GM04503 (cell line): ENCODE results near the gene NIP7.
A peak's percentile ranks its signal among the peaks of the same experiment; 100 is the strongest.
"Not testable (repeated sequence)": the region's sequence is repeated elsewhere in the genome, so short reads cannot be mapped to it uniquely, and the experiment has no call there.

Experiments
- DNase-seq: peaks from one replicate; pipeline ENCODE4 v3.0.0-alpha.2; 2012; ENCODE audit warnings: low read depth

Gene NIP7

DNA sequence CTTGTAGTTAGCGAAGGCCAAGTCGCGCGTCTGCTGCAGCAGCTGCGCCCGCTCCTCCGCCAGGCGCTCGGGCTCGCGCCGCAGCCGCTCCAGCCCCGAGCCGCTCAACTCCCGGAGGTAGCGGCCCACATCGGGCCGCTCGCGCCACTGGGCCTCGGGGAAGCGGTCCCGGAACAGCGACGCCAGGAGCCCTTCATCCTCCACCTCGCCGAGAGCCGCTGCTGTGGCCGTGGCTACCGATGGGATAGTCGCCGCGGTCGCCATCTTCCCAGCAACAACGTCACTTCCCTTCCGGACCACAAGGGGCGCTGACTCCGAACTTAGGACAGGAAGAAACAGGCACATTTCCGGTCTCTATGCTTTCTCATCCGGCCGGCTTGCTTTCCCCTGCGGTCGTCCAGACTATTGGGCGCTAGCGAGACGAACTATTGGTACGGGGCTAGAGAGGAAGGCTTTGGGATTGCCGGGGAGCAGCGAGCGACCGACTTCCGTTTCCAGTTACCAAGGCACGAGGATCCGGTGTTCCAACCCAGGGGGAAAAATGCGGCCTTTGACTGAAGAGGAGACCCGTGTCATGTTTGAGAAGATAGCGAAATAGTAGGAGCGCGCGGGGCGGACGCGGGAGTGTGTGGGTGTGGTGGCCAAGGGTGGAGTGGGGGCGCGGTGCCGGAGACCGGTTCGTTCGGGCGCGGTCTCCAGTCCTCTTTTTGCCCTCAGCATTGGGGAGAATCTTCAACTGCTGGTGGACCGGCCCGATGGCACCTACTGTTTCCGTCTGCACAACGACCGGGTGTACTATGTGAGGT is at the start of gene NIP7, which contains the start of gene COG8:
NIP7 (plus strand) TSS at position 484 of the 806 bp plus-strand sequence; CDS start at position 542, 58 bp downstream.
COG8 (minus strand) TSS at position 276 of the 806 bp plus-strand sequence; CDS start at position 264, 12 bp downstream.
- peak; percentile 94 for DNase-seq

DNA sequence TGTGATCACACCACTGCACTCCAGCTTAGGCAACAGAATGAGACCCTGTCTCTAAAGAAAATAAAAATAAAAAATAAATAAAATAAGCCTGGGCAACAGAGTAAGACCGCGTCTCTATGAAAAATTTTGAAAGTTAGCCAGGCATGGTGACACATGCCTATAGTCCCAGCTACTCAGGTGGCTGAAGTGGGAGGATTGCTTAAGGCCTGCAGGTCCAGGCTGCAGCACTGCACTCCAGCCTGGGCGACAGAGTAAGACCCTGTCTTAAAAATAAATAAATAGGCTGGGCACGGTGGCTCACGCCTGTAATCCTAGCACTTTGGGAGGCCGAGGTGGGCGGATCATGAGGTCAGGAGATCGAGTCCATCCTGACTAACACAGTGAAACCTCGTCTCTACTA is 47.9 kb upstream of the NIP7 start:
- DNase-seq, result not testable (repeated sequence)

DNA sequence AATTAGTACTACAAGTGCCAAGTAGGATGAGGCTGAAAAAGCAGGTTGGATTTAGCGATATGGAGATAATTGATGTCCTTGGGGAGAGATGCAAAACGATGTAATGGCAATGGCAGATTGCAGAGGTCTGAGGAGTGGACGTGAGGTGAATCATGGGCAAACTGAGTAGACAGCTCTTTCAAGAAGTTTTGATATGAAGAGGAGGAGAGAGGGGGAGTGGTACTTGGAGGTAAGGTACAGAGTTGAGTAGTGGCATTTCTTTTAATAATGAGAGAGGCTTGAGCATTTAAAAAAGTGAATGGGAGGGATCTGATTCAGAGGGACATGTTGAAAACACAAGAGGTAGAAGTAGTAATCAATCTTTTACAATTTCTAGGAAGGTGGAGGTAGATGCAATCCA is 46.2 kb upstream of the NIP7 start:
- no peak for DNase-seq

DNA sequence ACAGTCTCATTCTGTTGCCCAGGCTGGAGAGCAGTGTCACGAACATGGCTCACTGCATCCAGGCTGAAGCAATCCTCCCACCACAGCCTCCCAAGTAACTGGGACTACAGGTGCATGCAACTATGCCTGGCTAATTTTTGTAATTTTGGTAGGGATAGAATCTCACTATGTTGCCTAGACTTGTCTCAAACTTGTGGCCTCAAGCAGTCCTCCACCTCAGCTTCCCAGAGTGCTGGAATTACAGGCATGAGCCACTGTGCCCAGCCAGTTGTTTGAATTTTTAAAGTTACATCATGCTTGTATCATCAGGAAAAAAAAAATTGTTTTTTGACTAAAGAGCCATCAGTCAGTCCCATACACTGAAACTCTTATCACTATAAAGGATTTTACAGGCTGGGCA is 45.5 kb upstream of the NIP7 start:
- DNase-seq, result no peak

DNA sequence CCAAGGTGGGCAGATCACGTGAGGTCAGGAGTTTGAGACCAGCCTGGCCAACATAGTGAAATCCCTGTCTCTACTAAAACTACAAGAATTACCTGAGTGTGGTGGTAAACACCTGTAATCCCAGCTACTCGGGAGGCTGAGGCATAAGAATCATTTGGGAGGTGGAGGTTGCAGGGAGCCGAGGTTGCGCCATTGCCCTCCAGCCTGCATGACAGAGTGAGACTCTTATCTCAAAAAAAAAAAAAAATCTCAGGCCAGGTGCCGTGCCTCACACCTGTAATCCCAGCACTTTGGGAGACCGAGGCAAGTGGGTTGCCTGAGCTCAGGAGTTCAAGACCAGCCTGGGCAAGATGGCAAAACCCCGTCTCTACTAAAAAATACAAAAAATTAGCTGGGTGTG is 42.8 kb upstream of the NIP7 start:
- not testable (repeated sequence) for DNase-seq

DNA sequence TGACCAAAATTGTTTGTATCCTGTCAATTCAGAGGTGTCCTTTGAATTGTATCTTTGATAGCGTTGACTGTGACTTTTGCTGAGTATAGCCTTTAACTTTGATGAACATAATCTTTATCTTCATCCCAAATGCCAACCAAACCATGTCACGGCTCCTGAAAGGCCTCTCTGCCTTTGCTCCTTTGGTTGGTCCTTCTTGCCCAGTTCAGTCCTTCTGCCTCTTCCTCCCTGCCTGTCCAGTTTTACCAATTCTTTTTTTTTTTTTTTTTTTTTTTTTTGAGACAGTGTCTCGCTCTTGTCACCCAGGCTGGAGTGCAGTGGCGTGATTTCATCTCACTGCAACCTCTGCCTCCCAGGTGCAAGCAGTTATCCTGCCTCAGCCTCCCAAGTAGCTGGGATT is 41.3 kb upstream of the NIP7 start:
- no peak for DNase-seq

DNA sequence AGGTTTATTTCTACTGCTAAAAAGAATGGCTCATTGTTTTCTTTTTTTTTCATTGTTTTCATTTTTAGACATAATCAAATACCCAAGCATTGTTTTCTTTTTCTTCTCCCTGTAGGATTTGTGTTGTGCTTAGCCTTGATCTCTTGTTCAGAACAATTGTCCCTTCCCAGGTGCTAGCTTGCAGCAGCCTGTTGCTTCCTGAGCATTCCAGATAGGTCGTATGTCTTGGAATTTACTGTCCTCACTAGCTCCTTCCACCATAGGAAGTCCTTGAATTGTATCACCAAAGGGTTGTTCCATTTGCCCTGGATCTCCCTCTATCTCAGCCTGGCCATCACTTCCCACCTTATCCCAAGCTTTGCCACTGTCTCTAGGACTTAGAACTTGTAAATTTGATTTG is 38.4 kb upstream of the NIP7 start:
- DNase-seq, result no peak

GRCh38 chr16:69301861-69302260 is 37.7 kb upstream of the NIP7 start:
- no peak for DNase-seq

- DNase-seq, result no peak
These were observed 37.3 kb upstream of the NIP7 start for GRCh38 chr16:69302301-69302700.

DNA sequence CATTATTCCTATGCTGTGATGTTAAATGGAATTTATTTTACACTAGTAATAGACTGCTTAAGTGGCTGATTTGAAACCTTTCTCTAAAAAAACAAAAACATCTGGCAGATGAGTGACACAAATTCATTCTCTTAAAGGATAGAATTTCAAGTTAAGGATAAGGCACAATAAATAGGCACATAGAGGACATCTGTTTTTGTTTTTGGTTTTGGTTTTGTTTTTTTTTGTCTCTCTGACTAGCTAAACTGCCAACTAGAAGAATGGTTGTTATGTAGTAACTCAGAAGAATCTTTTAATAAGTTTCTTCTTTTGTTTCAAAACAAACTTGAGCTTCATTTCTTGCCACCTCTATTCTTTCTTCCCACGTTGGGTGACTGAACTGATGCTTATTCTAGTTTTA is 33.5 kb upstream of the NIP7 start:
- no peak for DNase-seq

DNA sequence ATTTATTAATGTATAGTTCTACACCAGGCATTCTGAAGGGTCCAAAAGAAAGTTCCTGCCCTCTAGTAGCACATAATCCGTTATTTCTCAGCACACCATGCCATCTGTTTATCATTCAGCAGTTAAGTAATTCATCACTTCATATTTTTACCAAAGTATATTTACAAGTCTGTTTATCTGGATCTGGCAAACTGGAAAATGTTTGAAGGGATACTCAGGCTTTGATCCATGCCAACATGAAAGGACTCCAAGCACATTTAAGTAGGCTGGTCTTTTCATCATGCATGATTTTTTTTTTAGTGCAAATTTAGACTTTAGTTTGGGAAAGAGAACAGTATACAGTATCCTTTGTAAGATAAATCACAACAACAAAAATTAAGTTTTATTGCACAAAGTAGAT is 32.5 kb upstream of the NIP7 start:
- no peak for DNase-seq

DNA sequence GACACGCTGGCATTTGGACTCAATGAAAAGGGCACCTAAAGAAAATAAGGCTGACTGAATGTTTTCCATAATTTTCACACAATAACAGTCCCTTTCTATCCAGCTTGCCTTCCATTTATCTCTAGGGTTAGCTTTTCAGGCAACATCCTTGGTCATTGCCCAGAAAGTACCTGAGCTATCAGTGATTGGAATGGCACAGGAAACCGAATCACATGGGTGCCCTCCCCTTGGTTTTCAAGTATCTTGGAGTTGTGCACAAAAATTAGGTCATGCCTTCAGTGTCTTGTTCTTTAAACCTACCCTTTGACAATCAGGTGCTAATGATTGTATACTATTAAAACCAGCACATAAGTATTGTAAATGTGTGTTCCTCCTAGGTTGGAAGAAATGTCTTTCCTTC is 31.7 kb upstream of the NIP7 start:
- DNase-seq, result no peak

GRCh38 chr16:69309316-69309715 is 30.3 kb upstream of the NIP7 start:
- no peak for DNase-seq

DNA sequence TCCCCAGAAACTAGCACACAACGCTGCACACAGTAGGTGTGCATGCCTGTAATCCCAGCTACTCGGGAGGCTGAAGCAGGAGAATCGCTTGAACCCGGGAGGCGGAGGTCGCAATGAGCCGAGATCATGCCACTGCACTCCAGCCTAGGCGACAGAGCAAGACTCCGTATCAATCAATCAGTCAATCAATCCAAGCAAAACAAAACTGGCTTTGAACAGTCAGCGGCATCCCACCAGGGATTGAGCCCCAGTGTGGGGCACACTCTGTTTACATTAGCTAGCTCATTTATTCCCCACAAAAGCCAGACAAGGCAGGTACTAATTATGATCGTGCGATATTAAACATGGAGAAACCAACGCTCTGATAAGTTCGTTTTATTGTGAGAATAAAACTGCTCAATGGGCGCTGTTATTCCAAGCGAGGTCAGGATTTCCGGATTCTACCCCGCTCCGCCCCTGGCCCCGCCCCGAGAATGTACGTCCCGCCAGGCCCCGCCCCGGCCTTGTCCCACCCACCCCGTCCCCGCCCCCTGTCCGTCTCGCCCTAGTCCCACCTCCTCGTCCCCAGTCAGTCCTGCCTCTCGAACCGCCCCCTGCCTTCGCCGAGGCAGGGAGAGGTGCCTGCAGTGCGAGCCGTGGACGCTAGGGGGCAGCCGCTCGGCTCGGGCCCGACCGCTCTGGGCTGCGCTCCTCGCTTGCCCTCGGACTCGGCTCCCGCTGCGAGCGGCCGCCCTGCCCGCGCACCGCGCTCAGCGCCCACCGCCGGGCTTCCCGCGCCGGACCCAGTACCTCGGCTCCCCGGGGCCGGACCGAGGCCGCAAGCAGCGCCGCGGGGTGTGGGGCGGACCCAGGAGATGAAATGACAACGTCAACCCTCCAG is 28.7 kb upstream of the NIP7 start, which contains the start of gene VPS4A:
VPS4A (plus strand) TSS at position 698 of the 880 bp plus-strand sequence; CDS start at position 860, 162 bp downstream.
- DNase-seq, result peak; percentile 67

DNA sequence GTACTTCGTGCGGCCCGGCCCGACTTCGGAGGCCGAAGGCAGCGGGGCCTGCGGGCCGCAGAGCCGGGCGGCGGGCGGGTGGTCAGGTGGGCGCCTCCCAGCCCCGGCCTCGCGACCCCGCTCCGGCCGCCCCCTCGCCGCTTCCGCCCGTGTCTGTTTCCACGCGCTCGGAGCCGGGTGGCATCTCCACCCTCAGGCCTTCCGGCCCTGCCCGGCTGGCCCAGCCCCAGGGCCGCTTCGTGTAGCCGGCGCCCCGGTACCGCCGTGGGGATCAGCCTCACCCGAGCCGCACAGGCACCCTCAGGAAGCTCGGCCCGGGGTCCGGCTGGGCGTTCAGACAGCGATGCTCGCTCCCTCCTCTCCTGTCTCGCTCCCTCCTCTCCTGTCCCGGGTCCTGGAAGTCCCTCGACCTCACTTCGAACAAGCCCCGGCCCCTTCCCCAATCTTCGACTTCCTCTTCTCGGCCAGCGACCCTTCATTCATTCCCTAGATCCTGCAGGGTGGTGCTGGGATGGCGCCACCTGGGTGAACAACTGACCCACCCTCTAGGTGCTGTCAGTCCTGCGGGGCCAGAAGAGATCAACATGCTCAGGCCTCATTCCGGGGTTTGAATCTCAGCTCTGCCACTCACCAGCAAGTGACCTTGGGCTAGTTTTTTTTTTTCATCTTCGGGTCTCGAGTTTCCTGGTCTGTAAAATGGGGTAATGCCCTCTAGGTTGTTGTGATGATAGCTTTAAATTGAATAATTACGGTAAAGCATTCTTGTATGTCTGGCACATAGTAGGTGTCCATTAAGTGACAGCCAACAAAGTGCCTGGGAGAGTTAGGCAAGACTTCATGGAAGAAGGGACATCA is 27.8 kb upstream of the NIP7 start:
- DNase-seq, result no peak

GRCh38 chr16:69313469-69313868 is 26.1 kb upstream of the NIP7 start:
- DNase-seq, result no peak

DNA sequence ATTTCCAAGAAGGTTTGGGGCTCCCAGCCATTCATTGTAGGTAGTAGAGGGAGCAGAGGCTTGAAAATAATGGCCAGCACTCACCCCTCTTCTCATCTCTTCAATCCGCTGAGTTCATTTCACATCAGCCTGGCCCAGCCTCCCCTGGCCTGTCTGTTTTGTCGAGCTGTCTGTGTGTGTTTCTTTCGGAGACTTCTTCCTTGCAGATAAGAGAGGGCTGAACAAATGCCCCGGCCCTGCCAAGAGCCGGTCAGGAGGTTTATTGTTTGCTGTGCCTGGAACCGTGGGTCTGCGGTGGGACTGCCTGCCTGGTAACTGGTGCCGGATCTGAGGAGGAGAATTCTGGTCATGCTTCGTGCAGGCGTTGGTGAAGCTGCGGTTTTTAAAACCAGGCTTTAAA is 25.0 kb upstream of the NIP7 start:
- DNase-seq, result no peak

DNA sequence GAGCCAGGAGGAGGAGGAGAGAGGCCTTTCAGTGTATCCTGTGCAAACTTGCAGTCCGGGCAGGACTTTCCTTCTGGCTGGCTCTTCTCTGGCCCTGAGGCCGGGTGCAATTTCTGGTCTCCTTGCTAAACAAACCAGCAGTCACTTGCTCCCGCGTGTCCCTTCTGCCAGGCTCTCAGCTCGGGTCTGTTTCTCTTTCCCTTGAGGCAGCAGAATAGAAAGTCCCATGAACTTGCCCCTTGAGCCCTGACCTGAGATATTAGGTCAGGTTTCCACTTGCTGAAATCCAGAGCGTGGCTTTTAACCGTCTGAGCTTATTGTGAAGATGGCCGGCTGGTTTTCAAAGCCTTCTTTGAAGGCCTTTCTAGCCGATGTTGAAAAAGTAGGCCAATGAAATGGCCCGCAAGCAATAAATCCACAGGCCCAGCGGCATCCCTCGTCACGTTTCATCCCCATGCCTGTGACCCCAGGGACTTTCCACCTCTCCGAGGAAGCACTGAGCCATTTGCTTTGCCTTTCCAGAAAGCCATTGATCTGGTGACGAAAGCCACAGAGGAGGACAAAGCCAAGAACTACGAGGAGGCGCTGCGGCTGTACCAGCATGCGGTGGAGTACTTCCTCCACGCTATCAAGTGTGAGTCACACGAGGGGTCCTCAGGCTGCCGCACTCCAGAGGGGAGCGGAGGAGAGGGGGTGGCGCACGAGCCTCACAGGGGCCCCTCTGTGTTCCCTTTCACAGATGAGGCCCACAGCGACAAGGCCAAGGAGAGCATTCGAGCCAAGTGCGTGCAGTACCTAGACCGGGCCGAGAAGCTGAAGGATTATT is 23.9 kb upstream of the NIP7 start:
- DNase-seq, result no peak

DNA sequence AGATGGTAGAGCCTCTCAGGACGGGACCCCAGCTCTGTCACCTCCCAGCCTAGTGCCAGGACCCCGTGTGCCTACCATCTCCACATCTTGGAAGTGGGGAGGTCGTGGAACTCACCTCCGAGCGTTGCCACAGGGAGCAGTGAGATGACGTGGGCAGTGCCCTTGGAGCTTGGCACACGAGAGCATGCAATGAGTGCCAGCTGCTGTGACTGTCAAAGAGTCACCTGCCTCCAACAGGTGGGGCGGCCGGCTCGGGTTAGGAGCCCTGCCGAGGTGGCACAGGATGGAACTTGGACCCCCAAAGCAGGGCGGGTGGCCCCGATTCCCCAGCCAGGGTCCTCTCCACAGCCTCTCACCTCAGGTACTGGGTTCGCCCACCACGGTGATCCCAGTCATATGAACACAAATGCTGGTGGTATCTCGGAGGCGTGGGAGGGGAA is 23.0 kb upstream of the NIP7 start:
- DNase-seq, result no peak

GRCh38 chr16:69318177-69318910 is 21.2 kb upstream of the NIP7 start:
- no peak for DNase-seq
